Measurements from ENCODE around the gene ZPBP. TPM values are rescaled to one million over a fixed set of nuclear protein-coding genes. Genes with fewer than 3 reads are reported as not detected.

Gene ZPBP
- total RNA-seq, 1 donor, result not detected

DNA sequence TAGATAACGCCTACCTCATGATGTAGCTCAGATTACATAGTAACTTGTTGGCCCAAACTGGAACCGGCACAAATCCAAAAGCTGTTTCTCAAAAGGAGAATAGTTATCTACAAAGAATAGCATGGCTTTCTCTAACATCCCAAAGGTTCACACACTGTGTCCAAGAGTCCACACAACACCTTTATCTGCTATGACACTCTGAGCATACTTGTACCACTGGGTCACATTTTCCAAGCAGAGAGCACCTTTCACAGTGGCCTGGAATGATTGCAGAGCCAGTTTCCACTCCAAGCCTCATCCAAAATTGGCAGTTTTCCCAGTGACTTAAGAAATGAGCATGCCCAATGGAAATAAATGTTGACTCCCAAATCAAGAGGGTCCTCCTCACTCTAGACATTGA lies 164.3 kb downstream of the ZPBP start:
- TF ChIP-seq, protein P1, sequence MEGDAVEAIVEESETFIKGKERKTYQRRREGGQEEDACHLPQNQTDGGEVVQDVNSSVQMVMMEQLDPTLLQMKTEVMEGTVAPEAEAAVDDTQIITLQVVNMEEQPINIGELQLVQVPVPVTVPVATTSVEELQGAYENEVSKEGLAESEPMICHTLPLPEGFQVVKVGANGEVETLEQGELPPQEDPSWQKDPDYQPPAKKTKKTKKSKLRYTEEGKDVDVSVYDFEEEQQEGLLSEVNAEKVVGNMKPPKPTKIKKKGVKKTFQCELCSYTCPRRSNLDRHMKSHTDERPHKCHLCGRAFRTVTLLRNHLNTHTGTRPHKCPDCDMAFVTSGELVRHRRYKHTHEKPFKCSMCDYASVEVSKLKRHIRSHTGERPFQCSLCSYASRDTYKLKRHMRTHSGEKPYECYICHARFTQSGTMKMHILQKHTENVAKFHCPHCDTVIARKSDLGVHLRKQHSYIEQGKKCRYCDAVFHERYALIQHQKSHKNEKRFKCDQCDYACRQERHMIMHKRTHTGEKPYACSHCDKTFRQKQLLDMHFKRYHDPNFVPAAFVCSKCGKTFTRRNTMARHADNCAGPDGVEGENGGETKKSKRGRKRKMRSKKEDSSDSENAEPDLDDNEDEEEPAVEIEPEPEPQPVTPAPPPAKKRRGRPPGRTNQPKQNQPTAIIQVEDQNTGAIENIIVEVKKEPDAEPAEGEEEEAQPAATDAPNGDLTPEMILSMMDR (IDR thresholded peaks at IDR 0.05; ENCODE audit: insufficient read depth, low read length), result no peak
- H3K4me3 ChIP-seq (ENCODE audit: low read depth, low read length), result no peak overlapping the region
- DNase-seq (ENCODE audit: low read depth), result no peak

- TF ChIP-seq, protein P1 (IDR thresholded peaks at IDR 0.05; ENCODE audit: insufficient read depth, low read length), result no peak
- H3K4me3 ChIP-seq (ENCODE audit: low read depth, low read length), result no peak overlapping the region
- DNase-seq (ENCODE audit: low read depth), result no peak
These were observed 165.4 kb downstream of the ZPBP start for GRCh38 chr7:49927631-49928030.

DNA sequence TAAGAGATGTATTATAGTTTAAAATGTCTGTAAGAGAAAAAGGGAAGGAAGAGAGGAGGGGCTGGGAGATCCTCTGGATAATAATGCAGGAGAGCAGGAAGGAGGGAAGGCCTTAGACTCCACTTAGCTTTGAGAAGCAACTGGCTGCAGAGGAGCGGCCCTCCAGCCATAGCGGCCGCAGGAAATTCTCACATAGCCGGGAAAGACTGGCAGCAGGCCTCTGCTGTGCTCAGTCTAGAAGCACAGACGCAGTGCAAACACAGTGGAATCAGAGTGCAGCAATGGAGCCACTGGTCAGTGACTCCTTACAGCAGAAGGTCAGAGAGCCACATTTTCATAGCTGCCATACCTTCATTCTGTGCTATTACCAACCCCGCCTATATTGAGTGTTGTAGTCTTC lies 166.3 kb downstream of the ZPBP start:
- TF ChIP-seq, protein P1 (IDR thresholded peaks at IDR 0.05; ENCODE audit: insufficient read depth, low read length), result no peak
- no peak for DNase-seq (ENCODE audit: low read depth)
- H3K4me3 ChIP-seq (ENCODE audit: low read depth, low read length), result no peak overlapping the region

GRCh38 chr7:49911909-49912308 lies 181.1 kb downstream of the ZPBP start:
- H3K4me3 ChIP-seq (ENCODE audit: low read depth, low read length), result no peak overlapping the region
- TF ChIP-seq, protein P1 (IDR thresholded peaks at IDR 0.05; ENCODE audit: insufficient read depth, low read length), result no peak
- no peak for DNase-seq (ENCODE audit: low read depth)

DNA sequence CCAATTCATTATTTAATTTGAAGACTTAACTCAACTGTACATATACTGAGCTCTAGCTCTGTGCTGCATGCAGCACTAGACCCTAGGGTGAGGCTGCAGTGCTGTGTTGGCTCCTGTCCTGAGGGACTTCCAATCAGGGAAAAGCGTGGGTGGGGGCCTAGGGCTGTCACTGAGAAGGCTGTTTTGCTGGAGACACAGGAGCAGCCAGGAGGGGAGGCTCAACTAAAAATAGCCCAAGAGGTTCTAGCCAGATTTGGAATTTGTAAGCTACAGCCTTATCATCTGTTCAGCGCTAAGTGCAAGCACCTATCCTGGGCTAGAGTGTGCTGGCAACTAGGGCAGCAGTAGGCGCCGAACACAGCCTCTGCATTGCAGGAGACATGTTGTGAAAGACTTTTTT lies 198.5 kb downstream of the ZPBP start:
- H3K4me3 ChIP-seq (ENCODE audit: low read depth, low read length), result no peak overlapping the region
- TF ChIP-seq, protein P1 (IDR thresholded peaks at IDR 0.05; ENCODE audit: insufficient read depth, low read length), result no peak
- DNase-seq (ENCODE audit: low read depth), result no peak

DNA sequence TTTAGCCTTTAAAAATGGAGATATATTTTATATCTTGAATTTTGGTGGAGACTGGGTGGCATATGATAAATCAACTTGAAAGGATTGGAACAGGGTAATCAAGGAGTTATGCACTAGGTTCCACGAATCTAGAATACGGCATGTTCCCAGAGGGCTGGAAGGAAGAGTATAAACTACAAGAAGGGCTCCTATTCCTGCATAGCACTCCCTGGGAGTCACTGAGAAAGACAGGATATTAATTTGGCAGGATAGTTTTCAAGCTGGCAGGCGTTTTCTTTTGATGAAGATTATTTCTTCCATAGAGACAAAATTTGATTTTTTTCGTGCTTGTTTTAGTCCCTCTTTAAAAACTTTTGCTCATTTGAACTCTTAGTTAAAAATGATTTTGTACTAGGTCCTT lies 199.9 kb downstream of the ZPBP start:
- H3K4me3 ChIP-seq (ENCODE audit: low read depth, low read length), result no peak overlapping the region
- no peak for DNase-seq (ENCODE audit: low read depth)
- TF ChIP-seq, protein P1 (IDR thresholded peaks at IDR 0.05; ENCODE audit: insufficient read depth, low read length), result no peak

DNA sequence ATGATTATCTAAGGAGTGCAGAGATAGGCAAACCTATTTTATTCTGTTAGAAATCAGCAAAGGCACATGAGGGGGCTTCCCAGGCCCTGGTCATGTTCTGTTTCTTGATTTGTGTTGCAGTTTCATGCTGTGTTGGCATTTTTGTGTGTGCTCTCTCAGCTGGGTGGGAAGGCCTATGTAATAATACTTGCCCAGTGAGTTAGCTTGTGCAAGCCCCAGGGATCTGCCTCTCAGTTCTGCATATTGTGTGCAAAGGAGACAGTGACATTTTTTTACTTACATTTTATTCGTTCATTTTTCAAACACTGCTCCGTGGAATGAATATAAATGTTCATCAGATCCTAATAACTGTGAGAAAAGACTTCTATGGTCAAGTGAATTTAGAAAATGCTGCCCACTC lies 200.6 kb downstream of the ZPBP start:
- no peak for DNase-seq (ENCODE audit: low read depth)
- TF ChIP-seq, protein P1 (IDR thresholded peaks at IDR 0.05; ENCODE audit: insufficient read depth, low read length), result no peak
- H3K4me3 ChIP-seq (ENCODE audit: low read depth, low read length), result no peak overlapping the region
